Lower lobe of right lung (tissue), 2 donors: ENCODE measurements around the gene HTRA3. TPM values are rescaled to one million over a fixed set of nuclear protein-coding genes. Genes with fewer than 3 reads are reported as not detected.
A peak's percentile ranks its signal among the peaks of the same experiment; 100 is the strongest.

Experiments used
- ATAC-seq, 2 donors: fragments of 200-7000 bp; cut with Tn5 transposase; one replicate each; pipeline ENCODE4 v1.9.1; 2020 to 2022; ENCODE audit warnings: mild to moderate bottlenecking in 2 of 2, moderate library complexity in 2 of 2
- DNase-seq: peaks from one replicate; pipeline ENCODE4 v3.0.0-alpha.2; 2020
- H3K27ac ChIP-seq: fragments of 200-600 bp; one replicate; pipeline ENCODE4 v1.8.0; 2022
- H3K27me3 ChIP-seq: fragments of 200-600 bp; one replicate; pipeline ENCODE4 v1.8.0; 2022; ENCODE audit warnings: low read depth
- H3K36me3 ChIP-seq: fragments of 200-600 bp; one replicate; pipeline ENCODE4 v1.8.0; 2022; ENCODE audit warnings: mild to moderate bottlenecking
- H3K4me1 ChIP-seq: fragments of 200-600 bp; one replicate; pipeline ENCODE4 v1.8.0; 2022
- H3K4me3 ChIP-seq: fragments of 200-600 bp; one replicate; pipeline ENCODE4 v1.8.0; 2022; ENCODE audit warnings: mild to moderate bottlenecking
- H3K9me3 ChIP-seq: fragments of 200-600 bp; one replicate; pipeline ENCODE4 v1.8.0; 2022
- CTCF ChIP-seq: fragments of 200-600 bp; IDR thresholded peaks from one replicate; pipeline ENCODE4 v1.8.0; 2022; ENCODE audit warnings: antibody characterized with exemption, mild to moderate bottlenecking
- intact Hi-C: fragments of 100-400 bp; cut with DNase I; formaldehyde crosslinking; loops from one replicate; pipeline ENCODE4 v1.11.0; 2022
- total RNA-seq: library from RNA; stranded (reverse); fragmentation: NEBNext Ultra II Directional; extraction: Animal tissue kit (Norgen Biotek cat#: 25700); gene quantifications from one replicate; pipeline ENCODE4 v1.2.1, GENCODE V29; 2021
- donor health status: DM: no; HTN: yes; CAD: no; lungs with severe emphysema.

The HTRA3 gene
- total RNA-seq, 1 donor from 2014 or later, result 15.5 TPM

- no peak for TF ChIP-seq CTCF
- Histone ChIP-seq H3K4me3 (no peak overlapping the region), H3K27me3 (no peaks in the 10 kb centered on the region), H3K36me3 (no peaks in the 10 kb centered on the region), H3K4me1 (peaks cover 8% of the 10 kb centered on the region), H3K27ac (no peak overlapping the region), H3K9me3 (peaks cover 3% of the 10 kb centered on the region)
- DNase-seq (peak; percentile 11), ATAC-seq (no peak)
- intact Hi-C loops, result no loop called here
These were observed 38.2 kb downstream of the HTRA3 start for GRCh38 chr4:8307714-8308113.

GRCh38 chr4:8308144-8308543, 38.6 kb downstream of the HTRA3 start:
- H3K4me1 ChIP-seq, result peaks cover 8% of the 10 kb centered on the region
- H3K27me3 ChIP-seq, result no peaks in the 10 kb centered on the region
- H3K9me3 ChIP-seq, result peaks cover 5% of the 10 kb centered on the region
- no peak for ATAC-seq
- TF ChIP-seq CTCF, result no peak
- no peak overlapping the region for H3K4me3 ChIP-seq
- no peak overlapping the region for H3K27ac ChIP-seq
- peak; percentile 41 for DNase-seq
- no peaks in the 10 kb centered on the region for H3K36me3 ChIP-seq
- intact Hi-C loops, result no loop called here

- Histone ChIP-seq H3K4me3 (no peak overlapping the region), H3K27ac (no peak overlapping the region)
- peak; percentile 37 to 45 for ATAC-seq
These were observed 39.6 kb downstream of the HTRA3 start for GRCh38 chr4:8308856-8309771.

GRCh38 chr4:8310306-8310705, 40.8 kb downstream of the HTRA3 start:
- DNase-seq (no peak), ATAC-seq (no peak)
- no peak for TF ChIP-seq CTCF
- Histone ChIP-seq H3K36me3 (no peaks in the 10 kb centered on the region), H3K4me1 (peaks cover 13% of the 10 kb centered on the region), H3K9me3 (peaks cover 5% of the 10 kb centered on the region), H3K27ac (no peak overlapping the region), H3K27me3 (no peaks in the 10 kb centered on the region), H3K4me3 (no peak overlapping the region)
- intact Hi-C loops, result no loop called here

More at GRCh38 chr4:8308856-8309771, 39.6 kb downstream of the HTRA3 start:
- Histone ChIP-seq H3K27me3 (no peaks in the 10 kb centered on the region), H3K9me3 (peaks cover 5% of the 10 kb centered on the region), H3K4me1 (peaks cover 8% of the 10 kb centered on the region), H3K36me3 (no peaks in the 10 kb centered on the region)
- intact Hi-C loops, result no loop called here
- no peak for TF ChIP-seq CTCF
- DNase-seq, result peak; percentile 47

- TF ChIP-seq CTCF, result no peak
- intact Hi-C loops, result no loop called here
These were observed 41.8 kb downstream of the HTRA3 start for GRCh38 chr4:8311101-8312068.

More at GRCh38 chr4:8311101-8312068, 41.8 kb downstream of the HTRA3 start:
- no peak overlapping the region for H3K27ac ChIP-seq
- no peaks in the 10 kb centered on the region for H3K36me3 ChIP-seq
- H3K9me3 ChIP-seq, result peaks cover 5% of the 10 kb centered on the region
- no peak for ATAC-seq
- no peak overlapping the region for H3K4me3 ChIP-seq
- H3K4me1 ChIP-seq, result peaks cover 20% of the 10 kb centered on the region
- DNase-seq, result peak; percentile 22
- no peaks in the 10 kb centered on the region for H3K27me3 ChIP-seq
